BJ (cell line): ENCODE data around the gene RAD21L1. TPM values are rescaled to one million over a fixed set of nuclear protein-coding genes. Genes with fewer than 3 reads are reported as not detected.

ENCODE experiments used
- CTCF ChIA-PET: fragments of 350-600 bp; formaldehyde crosslinking; extraction: SDS; loops from one replicate; lab custom pipeline; 2021; ENCODE audit warnings: antibody characterized with exemption, inconsistent platforms; lab: Yijun Ruan, JAX
- POLR2A ChIA-PET: fragments of 300-600 bp; sonication (Branson Sonifier 250); formaldehyde crosslinking; extraction: SDS; loops from one replicate; lab custom pipeline; 2021; ENCODE audit warnings: antibody characterized with exemption; lab: Charles Lee
- DNase-seq: peaks from one replicate; pipeline ENCODE4 v3.0.0-alpha.2; 2011; ENCODE audit warnings: low read depth
- H3K27me3 ChIP-seq: 2 replicates; pipeline ENCODE4 v1.6.0; 2011; ENCODE audit warnings: low read length; ENCODE audit not compliant: control insufficient read depth, insufficient read depth
- H3K36me3 ChIP-seq: 2 replicates; pipeline ENCODE4 v1.5.1; 2011; ENCODE audit warnings: low read length; ENCODE audit not compliant: control insufficient read depth, insufficient read depth
- H3K4me3 ChIP-seq: 2 replicates; pipeline ENCODE4 v1.5.1; 2011; ENCODE audit warnings: low read depth, mild to moderate bottlenecking, control low read depth, low read length
- polyA plus RNA-seq: library from polyadenylated mRNA; depleted of rRNA; stranded (reverse); fragments of >200 nt; gene quantifications from 2 replicates; pipeline ENCODE4 v1.2.3, GENCODE V29; 2011
- TF ChIP-seq, protein P1 (sequence below): IDR thresholded peaks from 2 replicates; pipeline ENCODE4 v1.5.1; 2011; ENCODE audit warnings: low read depth, mild to moderate bottlenecking, control low read depth, inconsistent platforms, low read length, moderate library complexity; ENCODE audit not compliant: insufficient read depth

RAD21L1 gene
- polyA plus RNA-seq, 1 experiment: 0.06 TPM

DNA sequence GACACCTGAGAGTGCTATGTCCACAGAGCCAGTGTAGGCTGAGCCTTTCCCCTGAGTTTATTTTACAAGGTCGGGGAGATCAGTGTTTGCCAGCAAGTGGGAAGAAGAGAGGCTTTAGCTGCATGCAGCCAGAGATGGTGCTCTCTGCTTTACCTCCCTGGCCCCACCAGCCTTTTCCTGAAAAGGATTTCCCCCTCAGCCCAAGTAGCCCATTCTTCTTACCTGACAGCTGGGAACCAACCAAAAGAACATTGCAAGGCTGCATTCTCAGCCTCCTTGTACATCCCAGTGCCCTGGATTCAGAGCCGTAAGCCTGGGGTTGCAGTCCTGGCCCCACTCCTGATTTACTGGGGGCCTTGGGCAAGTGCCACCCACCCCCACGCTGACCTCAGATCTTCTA is 57.1 kb downstream of the RAD21L1 start:
- ChIA-PET CTCF (interaction anchor here (0.6 to 0.8 kb wide), 2 partner anchors 9 to 163 kb away, joined by 3 read pairs; no protein-coding TSS in a partner anchor), POLR2A (no interaction called here)
- H3K27me3 ChIP-seq: no peaks in the 10 kb centered on the region; the same call in 1 of the 2 replicates
- H3K36me3 ChIP-seq: no peaks in the 10 kb centered on the region
- no peak overlapping the region for H3K4me3 ChIP-seq
- DNase-seq: no peak
- TF ChIP-seq, protein P1, sequence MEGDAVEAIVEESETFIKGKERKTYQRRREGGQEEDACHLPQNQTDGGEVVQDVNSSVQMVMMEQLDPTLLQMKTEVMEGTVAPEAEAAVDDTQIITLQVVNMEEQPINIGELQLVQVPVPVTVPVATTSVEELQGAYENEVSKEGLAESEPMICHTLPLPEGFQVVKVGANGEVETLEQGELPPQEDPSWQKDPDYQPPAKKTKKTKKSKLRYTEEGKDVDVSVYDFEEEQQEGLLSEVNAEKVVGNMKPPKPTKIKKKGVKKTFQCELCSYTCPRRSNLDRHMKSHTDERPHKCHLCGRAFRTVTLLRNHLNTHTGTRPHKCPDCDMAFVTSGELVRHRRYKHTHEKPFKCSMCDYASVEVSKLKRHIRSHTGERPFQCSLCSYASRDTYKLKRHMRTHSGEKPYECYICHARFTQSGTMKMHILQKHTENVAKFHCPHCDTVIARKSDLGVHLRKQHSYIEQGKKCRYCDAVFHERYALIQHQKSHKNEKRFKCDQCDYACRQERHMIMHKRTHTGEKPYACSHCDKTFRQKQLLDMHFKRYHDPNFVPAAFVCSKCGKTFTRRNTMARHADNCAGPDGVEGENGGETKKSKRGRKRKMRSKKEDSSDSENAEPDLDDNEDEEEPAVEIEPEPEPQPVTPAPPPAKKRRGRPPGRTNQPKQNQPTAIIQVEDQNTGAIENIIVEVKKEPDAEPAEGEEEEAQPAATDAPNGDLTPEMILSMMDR: no peak

DNA sequence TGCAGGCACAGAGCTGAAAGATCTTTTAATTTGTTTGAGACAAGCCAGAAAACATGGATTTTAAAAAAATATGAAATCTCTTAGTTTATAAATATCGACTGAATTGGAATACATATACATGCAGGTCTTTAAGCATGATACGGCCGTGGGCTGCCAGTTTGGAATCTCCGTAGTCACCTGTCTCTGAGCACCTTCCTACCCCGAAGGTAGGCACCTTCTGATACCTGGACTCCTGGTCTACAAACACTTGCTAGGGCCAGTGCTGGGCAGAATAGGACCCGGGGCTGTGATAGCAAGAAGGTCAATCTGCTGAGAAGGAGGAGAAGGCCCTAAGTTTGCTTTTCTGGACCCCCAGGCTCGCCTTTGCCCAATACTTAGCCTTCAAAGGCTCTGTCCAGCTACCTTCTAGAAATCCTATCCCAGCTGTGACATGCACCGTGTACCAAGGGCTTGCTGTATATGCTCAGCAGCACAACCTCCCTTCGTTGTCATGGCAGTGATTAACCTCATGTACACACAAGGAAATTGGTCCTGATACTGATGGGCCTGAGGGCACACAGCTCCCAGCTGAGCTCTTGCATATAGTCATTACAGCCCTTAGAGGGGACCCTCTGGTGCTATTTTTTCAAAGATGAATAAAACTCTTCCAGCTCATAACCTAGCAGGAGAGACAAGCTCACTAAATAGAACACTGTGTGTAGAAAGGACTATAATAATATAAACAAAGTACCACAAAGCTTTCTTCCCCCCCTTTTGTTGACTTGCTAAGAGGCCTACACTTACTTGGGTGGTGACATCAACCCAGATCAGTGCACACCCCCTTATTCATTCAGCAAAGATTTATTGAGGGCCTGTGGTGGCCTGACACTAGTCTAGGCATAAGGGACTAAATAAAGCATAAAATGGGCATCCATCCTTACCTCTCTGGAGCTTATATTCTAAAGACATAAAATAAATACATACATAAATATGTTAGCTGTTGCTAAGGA is 58.0 kb downstream of the RAD21L1 start:
- TF ChIP-seq, protein P1: no peak
- no peak overlapping the region for H3K4me3 ChIP-seq
- ChIA-PET CTCF (interaction anchor here (0.6 to 1.1 kb wide), 3 partner anchors 10 to 162 kb away, joined by 3 read pairs; no protein-coding TSS in a partner anchor), POLR2A (no interaction called here)
- no peak for DNase-seq
- no peaks in the 10 kb centered on the region; the same call in 1 of the 2 replicates for H3K27me3 ChIP-seq
- H3K36me3 ChIP-seq: no peaks in the 10 kb centered on the region; the same call in 1 of the 2 replicates

DNA sequence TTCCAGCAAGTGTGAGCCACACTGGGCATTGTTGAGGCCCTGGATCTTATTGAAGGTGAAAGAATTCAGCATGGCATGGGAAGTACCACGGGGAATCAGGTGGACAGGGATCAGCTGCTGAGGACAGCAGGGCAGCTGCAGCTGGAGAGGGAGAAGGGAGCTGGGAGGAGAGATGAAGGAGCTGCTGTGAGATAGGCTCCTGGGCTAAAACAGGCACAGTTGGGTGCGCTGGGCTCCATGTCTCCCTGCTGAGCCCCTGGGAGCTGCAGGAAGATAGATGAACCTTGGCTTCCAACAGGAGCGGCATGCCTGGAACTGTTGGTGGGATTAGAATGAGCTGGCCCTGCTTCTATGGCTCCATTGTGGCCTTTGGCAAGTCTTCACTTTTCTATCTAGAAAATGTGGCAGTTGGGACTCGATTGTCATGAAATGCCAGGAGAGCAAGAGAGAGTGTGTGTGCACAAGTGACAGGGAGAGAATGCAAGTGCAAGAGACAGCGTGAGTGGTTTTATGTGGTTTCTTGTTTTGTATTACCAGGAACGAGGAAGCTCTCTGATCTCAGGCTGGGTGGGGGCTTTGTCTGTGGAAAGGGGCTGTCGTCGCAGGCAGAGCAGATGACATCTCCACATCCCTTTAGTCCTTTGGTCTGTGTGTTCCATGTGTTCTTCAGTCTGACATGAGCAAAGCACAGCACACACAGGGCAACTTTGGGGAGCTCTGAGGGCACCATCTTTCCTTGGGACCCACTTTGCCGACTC is 60.6 kb downstream of the RAD21L1 start:
- DNase-seq: no peak
- POLR2A ChIA-PET: interaction anchor here (0.5 kb wide), 1 partner anchor 26 kb away, joined by 5 read pairs; no protein-coding TSS in a partner anchor
- Histone ChIP-seq H3K4me3 (no peak overlapping the region), H3K36me3 (no peaks in the 10 kb centered on the region; the same call in 1 of the 2 replicates), H3K27me3 (no peaks in the 10 kb centered on the region; the same call in 1 of the 2 replicates)
- CTCF ChIA-PET: interaction anchor here (1.0 to 1.6 kb wide), 3 partner anchors 11 to 27 kb away, joined by 3 to 4 read pairs (median 3); no protein-coding TSS in a partner anchor
- TF ChIP-seq, protein P1: no peak

DNA sequence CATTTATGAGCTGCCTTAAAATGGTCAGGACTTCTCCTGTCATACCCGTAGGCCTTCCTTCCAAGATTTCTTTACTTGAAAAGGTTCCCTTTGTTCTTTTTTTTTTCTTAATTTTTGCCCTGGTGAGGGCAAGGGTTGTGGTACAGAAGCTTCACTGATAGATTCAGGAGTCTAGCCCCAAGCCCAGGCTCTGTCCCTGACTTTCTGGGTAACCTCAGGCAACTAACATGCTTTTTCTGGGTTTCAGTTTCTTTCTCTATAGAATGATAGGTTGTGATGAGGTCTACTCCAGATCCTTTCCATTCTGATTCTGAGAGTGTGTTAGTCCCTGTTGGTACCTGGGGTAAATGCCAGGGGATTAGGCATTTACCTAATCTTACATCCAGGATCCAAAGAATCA is 61.5 kb downstream of the RAD21L1 start:
- no peaks in the 10 kb centered on the region; the same call in 1 of the 2 replicates for H3K36me3 ChIP-seq
- TF ChIP-seq, protein P1: no peak
- POLR2A ChIA-PET: no interaction called here
- H3K4me3 ChIP-seq: no peak overlapping the region
- CTCF ChIA-PET: interaction anchor here (1.0 to 1.6 kb wide), 3 partner anchors 10 to 26 kb away, joined by 3 to 4 read pairs (median 3); no protein-coding TSS in a partner anchor
- no peak for DNase-seq
- no peaks in the 10 kb centered on the region; the same call in 1 of the 2 replicates for H3K27me3 ChIP-seq
